ENCODE results near the gene OPA1.

OPA1 gene

DNA sequence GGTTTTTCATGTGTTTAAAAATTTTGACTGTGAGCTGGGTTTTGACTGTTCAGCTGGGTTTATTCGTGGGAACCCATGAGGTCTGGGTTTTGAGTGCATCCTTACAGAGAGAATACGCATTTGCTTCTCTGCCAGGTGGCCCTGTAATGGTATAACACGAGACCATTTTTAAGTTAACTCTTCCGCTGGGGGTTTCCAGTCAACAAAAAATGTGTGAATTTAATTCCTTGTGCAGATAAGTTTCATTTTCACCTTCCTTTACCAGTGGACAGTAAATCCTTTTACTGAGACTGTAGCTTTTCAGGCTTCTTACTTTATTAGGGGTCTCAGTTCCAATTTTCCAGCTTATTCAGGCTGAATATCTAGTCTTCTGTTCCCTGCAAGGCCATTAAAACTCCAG is 149.6 kb downstream of the OPA1 start:
- no peak for DNase-seq

DNA sequence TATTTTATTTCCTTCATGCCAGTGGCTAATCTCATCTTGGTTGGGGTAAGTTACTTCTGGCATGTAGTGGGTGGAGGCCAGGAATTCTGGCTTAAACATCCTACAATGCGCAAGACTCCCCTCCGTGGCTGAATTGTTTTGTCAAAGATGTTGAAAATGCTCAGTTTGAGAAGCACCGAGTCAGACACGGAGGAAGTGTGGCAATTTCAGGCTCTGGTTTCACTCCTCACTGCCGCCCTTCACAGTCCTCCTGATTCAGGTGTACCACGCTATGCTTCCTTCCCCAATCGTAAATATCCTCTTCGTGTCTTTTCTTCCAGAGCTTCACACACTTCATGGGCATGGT is 150.7 kb downstream of the OPA1 start:
- DNase-seq: peak in 1 of 5 donors; percentile 33

DNA sequence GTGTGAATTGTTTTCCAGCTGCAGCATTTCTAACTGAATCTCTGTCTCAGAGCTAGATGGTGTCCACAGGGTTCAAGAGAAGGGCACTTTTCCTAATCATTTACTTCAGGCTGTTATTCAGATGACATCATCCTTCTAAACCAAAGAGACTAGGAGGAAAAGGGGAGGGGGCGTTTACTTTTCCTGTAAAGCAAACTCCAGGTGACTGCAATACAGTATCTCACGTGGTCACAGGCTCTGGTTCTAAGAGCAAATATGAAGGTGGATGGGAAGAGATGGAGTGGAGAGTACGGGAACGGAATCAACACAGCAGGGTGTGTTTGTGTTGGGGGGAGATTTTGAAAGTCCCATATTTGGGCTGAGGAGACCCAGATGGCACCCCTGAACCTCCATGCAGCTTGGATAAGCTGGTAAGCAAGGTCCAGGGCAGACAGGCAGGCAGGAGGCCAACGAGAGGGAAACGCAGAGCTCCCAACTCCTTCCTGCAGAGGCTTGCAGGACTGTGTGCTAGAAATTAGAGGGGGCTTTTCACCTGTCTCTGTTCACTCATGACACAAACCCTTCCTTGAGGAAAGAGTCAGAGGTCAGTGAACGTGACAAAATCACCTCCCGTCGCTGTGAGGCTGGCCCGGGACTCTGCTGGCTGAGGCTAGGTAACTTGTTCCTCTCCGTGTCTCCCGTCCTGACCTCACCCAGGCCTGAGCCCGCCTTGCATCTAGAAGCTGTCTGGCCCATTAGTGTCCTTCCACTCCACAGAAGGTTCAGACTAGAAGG is 151.2 kb downstream of the OPA1 start:
- no peak for DNase-seq

DNA sequence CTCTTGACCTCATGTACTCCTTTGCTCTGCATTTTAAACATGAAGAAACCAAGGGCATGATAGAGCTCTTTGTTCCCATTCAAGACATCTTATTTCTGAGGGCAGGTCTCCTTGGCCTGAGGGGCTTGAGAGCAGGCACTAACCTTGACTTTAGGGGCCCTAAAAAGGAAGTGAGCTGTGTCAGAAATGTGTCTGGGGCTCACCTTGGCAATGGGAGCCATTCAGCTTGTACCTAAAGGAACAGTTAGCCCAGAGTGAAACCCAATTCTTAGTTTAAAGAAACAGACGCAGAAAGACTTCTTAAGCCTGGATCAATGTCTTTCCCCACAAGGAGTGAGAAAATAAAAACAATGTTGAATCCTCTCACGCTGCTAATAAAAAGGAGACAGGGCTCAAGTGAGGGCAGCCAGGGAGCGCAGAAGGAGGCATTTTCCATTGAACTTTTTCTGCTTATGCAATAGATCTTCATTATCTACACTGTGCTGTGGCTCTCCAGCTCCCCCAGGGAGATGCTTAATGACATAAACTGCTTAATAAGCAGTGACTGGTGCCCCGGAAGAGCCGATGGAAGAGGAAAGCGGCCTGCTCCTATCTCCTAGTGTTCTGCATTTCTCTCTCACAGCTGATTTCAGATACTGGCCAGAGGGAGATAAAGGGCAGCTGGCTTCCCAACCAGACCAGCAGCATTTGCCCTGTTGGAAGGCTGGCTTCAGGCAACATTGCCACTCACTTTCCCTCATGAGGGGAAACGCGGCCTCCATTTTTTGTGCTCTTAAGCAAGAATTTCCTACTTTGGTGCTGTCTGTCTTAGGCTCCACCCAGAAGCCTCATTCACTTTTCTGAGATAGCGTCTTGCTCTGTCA is 152.0 kb downstream of the OPA1 start:
- DNase-seq: no peak

DNA sequence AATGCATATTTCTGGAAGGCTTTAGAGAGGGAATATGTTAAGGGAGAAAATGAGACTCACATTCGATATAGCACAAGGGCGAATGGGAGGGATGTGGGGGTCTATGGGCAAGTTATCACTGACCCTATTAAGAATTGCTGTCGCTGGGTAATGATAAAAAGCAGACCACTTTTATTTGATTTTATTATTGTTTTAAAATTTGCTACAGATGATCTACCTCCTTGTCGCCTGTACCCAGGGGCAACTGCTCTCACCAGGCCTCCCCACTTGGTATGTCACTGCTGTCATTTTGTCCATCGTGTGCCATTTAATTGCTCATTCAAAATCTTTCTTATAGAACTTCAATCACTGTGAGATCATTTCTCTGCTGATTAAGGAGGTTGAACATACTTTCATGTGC is 153.8 kb downstream of the OPA1 start:
- no peak for DNase-seq

All from T-helper 1 cell (primary cell).